Stimulated activated CD8-positive, alpha-beta memory T cell treated with anti-CD3 and anti-CD28 coated beads, Interleukin-15, amount 100 ng/mL, for 48 hours (primary cell): Measurements from ENCODE around the gene CORO2B.

Experiments
- DNase-seq, 2 donors: peaks; one replicate each; pipeline ENCODE4 v3.0.0-alpha.2; 2020; ENCODE audit warnings: low read depth in 2 of 2

The CORO2B gene

GRCh38 chr15:68699124-68699880 is 120.5 kb downstream of the CORO2B start:
- no peak for DNase-seq

- no peak for DNase-seq
These were observed 121.2 kb downstream of the CORO2B start for GRCh38 chr15:68699881-68700454.

GRCh38 chr15:68700455-68701123 is 121.8 kb downstream of the CORO2B start:
- no peak for DNase-seq

GRCh38 chr15:68701886-68702285 is 123.1 kb downstream of the CORO2B start:
- no peak for DNase-seq

- DNase-seq: no peak
These were observed 125.8 kb downstream of the CORO2B start for GRCh38 chr15:68704496-68705021.

- DNase-seq: no peak
These were observed 127.5 kb downstream of the CORO2B start for GRCh38 chr15:68706256-68706655.

- no peak for DNase-seq
These were observed 128.1 kb downstream of the CORO2B start for GRCh38 chr15:68706931-68707330.

GRCh38 chr15:68707386-68707785 is 128.6 kb downstream of the CORO2B start:
- no peak for DNase-seq

GRCh38 chr15:68709876-68710275 is 131.1 kb downstream of the CORO2B start:
- no peak for DNase-seq

GRCh38 chr15:68710536-68710935 is 131.7 kb downstream of the CORO2B start:
- DNase-seq: no peak

- DNase-seq: no peak
These were observed 132.6 kb downstream of the CORO2B start for GRCh38 chr15:68711406-68711805.

- DNase-seq: no peak
These were observed 134.1 kb downstream of the CORO2B start for GRCh38 chr15:68712886-68713285.

- no peak for DNase-seq
These were observed 135.1 kb downstream of the CORO2B start for GRCh38 chr15:68713874-68714273.

GRCh38 chr15:68715111-68715510 is 136.3 kb downstream of the CORO2B start:
- DNase-seq: no peak

- no peak for DNase-seq
These were observed 139.2 kb downstream of the CORO2B start for GRCh38 chr15:68717951-68718350.

- no peak for DNase-seq
These were observed 139.7 kb downstream of the CORO2B start for GRCh38 chr15:68718468-68718867.

GRCh38 chr15:68719051-68719450 is 140.3 kb downstream of the CORO2B start:
- DNase-seq: no peak

GRCh38 chr15:68719672-68720071 is 140.9 kb downstream of the CORO2B start:
- no peak for DNase-seq

- DNase-seq: no peak
These were observed 143.1 kb downstream of the CORO2B start for GRCh38 chr15:68721886-68722285.

- DNase-seq: no peak
These were observed 146.9 kb downstream of the CORO2B start for GRCh38 chr15:68725736-68726135.

- DNase-seq: no peak
These were observed 147.5 kb downstream of the CORO2B start for GRCh38 chr15:68726246-68726645.

GRCh38 chr15:68729789-68730411 is 151.1 kb downstream of the CORO2B start:
- no peak for DNase-seq
